GM19395 (cell line): ENCODE data around the gene CDKN1B.

ENCODE experiments used
- ATAC-seq: cut with Tn5 transposase; IDR thresholded peaks from one replicate; pipeline ENCODE4 v1.9.1; 2021; ENCODE audit warnings: mild to moderate bottlenecking, moderate library complexity; ENCODE audit not compliant: unreplicated experiment

The CDKN1B gene

DNA sequence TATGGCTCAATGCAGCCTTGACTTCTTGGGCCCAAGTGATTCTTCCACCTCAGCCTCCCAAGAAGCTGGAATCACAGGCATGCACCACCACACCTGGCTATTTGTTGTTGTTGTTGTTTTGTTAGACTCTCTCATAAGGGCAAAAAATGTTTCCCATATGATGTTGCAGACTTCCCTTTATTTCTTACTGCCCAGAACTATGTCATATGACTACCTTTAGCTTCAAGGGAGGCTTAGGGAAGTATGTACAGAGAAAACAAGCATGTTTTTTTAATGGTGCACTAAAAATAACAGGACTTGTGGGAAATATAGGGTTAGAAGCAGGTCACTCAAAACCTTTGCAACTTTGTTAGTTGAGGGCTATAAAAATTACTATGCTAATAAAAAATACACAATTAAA, 16.9 kb upstream of the CDKN1B start:
- no peak for ATAC-seq

DNA sequence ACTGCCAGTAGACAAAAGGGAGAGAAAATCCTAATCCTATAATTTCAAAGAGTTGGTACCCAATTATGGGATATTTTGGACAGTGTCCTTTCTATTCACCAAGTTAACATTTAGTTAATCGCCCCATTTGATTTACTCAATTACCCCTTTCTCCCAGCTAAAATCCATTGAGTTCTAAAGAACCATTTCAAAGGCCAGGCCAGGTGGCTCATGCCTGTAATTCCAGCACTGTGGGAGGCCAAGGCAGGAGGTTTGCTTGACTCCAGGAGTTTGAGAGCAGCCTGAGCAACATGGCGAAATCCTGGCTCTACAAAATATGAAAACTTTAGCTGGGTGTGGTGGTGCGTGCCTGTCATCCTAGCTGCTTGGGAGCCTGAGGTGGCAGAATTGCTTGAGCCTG, 15.7 kb upstream of the CDKN1B start:
- no peak for ATAC-seq

DNA sequence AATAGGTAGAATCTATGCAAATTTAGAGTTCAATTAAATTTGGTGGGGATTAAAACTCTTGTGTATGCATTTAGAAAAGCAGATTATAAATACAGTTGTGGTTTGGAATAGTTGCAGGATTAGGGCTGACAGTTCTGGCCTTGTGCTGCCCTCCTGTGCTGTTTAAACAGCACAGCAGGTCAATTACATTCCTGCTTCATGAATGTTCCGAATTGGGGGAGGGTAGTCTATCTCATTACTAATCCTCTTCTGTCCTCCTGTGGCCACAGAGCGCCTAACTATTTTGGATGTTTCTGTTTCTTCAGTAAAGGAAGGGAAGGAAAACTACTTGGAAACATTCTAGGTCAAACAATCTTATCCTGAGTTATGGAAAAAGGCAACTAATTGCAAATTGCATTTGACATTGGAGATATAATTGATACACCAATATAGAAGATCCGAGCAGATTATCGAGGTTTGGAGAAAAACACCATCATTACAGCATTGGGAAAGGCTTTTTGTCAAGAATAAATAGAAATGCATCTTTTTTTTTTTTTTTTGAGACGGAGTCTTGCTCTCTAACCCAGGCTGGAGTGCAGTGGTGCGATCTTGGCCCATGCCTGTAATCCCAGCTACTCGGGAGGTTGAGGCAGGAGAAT, 12.5 kb upstream of the CDKN1B start:
- no peak for ATAC-seq

DNA sequence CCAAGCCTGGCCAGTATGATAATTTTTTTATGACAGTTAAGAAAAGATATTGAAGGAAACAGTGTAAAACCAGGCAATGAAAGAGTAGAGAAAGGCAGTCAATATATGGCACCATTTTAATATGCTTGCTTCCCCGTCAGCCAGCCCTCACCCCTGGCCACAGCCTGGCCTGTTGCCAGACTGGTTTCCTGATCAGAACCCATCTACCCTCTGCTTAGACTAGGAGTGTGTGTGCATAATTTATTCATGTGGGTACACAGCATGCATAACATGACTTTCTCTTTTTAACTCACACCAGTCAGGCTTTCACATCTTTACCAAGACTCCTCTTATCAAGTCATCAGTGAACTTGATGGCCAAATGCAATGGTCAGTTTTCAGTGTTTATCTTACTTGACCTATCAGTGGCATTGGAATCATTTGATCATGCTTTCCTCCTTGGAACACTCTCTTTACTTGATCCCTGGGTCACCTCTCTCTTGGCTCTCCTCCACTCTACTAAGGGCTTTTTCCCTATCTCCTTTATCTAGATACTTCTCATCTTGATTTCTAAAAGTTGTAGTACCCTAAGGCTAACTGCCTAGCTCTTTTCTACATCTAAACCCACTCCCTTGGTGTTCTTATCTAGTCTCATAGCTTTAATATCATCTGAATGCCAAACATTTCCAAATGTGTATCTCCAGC, 11.2 kb upstream of the CDKN1B start:
- ATAC-seq = no peak

DNA sequence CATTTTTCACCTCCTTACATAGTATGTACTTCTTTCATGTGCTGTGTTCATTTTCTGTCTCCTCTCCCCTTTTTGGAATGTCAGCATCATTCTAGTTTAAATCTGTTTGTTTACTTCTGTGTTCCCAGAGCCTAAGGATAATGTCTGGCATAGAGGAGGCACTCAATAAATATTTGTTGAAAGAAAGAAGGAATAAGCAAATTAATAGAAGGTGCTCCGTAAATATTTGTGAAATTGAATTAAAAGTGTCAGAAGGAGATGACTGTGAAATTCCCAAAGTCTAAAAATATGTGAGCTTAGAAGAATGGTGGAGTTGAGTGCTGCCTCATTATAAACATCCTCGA, 3.3 kb upstream of the CDKN1B start:
- no peak for ATAC-seq

DNA sequence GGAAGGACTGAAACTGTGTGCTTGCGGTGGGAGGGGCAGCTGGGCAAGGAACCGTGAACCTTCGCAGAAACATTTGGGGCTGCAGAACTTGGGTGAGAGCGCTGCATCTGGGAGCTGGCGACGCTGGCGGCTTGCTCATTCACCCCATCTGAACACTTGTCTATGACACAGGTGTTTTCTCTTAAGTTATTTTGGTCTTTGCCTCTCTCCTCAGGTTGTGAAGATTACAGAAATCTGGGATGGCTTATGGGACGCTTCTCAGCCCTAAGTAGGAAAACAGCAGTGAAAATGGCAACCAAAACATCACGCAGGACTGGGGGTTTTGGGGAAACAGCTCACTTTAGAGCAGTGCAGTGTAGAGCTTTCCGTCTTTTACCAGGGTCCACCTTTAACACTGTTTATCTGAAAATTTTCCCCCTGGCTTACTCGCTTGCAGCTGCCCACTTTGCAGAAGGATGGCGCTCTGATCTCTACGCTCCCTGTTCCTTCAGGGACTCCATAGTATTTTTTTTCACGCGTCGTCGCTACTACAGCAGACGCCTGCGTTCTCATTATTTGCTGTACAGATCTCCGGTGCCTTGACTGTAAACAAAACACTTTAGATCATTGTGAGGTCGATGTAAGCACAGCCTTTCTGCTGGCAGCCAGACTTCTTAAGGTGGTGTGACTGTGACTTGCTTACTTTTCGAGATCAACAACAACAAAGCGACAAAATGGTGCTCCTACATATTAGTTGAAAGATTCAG, 2.7 kb upstream of the CDKN1B start:
- peak; percentile 27 for ATAC-seq

DNA sequence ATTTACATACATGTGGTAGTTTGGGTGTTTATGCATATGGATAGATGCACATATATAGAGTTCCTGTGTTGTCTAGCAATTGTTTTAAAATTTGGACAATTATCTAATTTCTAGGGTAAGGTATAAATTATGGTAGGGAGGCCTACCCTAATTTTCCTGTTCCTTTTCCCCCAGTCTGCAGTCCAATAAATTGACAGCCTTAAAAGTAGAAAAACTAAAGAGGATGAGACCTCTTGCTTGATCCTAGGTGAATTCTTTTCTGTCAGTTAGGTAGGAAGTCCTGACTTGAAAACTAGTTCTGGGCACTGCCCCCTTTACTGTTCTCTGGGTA, 2.1 kb upstream of the CDKN1B start:
- no peak for ATAC-seq

DNA sequence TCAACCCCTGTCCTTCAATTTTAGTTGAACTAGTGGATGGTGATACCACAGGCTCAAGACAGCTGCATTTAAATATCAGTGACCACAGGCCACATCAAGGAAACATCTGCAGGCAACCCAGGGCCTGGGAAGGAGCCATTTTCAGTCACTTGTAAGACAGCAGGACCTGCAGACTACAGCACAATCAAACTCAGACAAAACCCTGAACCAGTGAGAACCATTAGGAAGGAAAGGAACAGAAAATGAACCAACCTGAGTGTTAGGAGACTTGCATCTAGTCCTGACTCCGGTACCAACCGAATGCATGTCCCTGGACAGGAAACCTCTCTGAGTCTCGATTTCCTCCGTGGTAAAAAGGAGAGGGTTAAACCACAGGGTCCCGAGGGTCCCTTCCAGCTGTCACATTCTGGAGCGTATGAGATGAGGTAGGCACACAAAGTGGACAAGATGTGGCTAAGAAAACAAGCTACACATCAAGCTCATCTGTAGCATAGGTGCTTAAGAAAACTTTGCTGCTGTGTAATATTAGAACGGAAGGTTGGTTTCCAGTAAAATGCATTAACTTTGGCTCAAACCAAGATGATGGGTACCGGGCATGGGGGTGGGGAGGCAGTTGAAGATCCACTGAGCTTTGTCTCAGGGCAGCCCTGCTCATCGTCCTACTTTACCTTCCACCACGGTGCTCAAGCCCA, 1.6 kb upstream of the CDKN1B start:
- ATAC-seq = peak; percentile 42

DNA sequence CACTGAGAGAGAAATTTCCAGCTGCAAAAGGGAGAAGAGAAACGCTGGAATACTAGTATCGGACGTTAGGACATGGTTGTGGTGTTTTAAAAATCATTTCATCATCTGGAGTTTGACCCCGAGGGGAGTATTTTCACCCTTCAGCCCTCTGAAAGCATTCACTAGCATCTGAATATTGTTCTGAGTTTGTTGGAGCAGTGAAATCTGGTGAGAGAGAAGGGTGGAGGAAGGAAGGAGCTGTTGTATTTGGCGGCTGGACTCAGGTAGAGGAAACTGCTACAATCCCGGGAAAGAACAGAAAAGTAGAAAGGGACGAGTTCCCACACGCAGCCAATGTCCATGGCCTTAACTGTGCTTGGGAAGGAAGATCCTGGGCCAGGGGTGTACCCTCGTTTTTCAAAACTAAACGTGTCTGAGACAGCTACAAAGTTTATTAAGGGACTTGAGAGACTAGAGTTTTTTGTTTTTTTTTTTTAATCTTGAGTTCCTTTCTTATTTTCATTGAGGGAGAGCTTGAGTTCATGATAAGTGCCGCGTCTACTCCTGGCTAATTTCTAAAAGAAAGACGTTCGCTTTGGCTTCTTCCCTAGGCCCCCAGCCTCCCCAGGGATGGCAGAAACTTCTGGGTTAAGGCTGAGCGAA, 896 bp upstream of the CDKN1B start:
- ATAC-seq = no peak

DNA sequence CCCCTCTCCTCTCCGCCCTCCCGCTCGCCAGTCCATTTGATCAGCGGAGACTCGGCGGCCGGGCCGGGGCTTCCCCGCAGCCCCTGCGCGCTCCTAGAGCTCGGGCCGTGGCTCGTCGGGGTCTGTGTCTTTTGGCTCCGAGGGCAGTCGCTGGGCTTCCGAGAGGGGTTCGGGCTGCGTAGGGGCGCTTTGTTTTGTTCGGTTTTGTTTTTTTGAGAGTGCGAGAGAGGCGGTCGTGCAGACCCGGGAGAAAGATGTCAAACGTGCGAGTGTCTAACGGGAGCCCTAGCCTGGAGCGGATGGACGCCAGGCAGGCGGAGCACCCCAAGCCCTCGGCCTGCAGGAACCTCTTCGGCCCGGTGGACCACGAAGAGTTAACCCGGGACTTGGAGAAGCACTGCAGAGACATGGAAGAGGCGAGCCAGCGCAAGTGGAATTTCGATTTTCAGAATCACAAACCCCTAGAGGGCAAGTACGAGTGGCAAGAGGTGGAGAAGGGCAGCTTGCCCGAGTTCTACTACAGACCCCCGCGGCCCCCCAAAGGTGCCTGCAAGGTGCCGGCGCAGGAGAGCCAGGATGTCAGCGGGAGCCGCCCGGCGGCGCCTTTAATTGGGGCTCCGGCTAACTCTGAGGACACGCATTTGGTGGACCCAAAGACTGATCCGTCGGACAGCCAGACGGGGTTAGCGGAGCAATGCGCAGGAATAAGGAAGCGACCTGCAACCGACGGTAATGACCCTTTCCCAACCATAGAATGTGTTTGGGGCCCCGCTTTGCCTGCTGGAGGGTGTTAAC, 615 bp downstream of the CDKN1B start:
- peak; percentile 2 for ATAC-seq

DNA sequence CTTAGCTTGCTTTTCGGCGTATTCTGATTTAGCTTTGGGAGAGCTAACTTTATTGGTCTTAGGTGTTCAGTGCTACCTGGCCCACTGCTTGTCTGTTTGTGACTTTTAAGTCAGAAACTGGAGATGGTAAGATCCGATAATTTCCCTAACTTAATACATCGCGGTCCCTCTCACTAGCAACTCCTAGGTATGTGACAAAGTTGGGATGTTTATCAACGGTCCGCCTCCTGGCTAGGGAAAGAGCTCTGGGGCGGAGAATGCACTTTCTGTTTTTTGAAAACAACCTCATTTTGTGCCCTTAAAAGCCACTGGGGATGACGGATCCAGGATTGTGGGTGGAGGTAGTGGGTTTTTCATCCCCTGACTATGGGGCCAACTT, 1.2 kb downstream of the CDKN1B start:
- ATAC-seq = no peak

DNA sequence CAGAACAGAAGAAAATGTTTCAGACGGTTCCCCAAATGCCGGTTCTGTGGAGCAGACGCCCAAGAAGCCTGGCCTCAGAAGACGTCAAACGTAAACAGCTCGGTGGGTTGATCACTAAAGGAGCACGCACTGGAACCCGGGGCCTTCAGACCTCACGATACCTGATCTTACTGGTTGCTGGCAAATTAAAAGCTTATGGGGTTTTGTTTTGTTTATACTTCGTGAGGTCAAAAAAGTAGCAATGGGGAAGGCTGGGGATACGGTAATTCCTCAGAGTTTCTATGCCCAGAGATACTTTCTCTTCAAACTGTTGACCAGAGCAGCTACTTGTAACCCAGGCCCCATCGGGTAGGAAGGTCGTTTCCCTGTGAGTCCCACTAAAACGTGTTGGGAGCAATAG, 1.7 kb downstream of the CDKN1B start:
- ATAC-seq = no peak

DNA sequence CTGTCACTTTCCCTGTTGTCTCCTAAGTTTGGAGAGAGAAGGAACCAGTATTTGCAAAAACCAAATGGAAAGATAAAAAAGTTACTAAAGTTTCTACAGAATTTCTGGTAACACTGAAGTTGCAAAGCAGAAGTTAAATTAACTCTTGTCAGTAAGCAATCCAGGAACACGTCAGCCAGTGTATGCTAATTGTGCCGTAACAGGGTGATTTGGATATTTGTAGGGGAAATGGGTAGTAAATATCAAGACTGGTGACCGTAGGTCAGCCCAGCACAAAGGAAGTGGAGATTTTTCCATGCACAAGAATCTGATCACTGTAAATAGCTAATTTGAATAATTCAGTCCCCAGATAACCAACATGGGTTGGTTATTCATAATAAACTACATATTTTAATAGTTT, 2.3 kb downstream of the CDKN1B start:
- no peak for ATAC-seq

DNA sequence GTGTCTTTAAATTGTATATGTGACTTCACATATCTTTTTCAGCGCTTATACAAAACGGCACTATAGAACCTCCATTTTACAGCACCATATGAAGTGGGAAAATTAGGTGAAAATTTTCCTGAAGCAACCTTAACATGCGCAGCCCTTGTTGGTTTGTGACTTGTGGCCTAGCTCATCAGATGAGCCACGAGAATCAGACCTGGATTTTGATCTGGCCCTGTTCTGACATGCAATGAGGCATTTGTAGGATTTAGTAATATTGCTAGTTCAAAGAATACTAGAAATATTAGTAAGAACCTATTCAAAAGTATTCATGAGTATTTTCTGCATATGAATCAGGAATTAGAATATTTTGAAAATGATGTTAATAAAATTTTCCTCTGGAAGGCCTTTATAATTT, 2.9 kb downstream of the CDKN1B start:
- no peak for ATAC-seq

DNA sequence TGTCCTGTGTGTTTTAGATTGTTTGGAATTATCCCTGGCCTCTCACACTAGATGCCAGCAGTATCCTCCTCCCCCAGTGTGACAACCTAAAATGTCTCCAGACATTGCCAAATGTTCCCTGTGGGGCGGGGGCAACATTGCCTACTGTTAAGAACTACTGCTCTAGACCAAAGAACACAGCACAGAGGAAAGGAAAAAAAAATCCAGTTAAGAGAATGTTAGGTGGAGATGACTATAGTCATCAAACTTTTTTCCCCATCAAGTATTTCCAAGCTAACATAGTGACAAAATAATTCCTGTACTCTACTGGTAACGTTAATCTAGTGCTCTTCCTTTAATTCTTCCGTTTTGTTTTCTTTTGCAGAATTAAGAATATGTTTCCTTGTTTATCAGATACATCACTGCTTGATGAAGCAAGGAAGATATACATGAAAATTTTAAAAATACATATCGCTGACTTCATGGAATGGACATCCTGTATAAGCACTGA, 3.5 kb downstream of the CDKN1B start:
- ATAC-seq = no peak

DNA sequence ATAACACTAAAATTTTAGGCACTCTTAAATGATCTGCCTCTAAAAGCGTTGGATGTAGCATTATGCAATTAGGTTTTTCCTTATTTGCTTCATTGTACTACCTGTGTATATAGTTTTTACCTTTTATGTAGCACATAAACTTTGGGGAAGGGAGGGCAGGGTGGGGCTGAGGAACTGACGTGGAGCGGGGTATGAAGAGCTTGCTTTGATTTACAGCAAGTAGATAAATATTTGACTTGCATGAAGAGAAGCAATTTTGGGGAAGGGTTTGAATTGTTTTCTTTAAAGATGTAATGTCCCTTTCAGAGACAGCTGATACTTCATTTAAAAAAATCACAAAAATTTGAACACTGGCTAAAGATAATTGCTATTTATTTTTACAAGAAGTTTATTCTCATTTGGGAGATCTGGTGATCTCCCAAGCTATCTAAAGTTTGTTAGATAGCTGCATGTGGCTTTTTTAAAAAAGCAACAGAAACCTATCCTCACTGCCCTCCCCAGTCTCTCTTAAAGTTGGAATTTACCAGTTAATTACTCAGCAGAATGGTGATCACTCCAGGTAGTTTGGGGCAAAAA, 4.1 kb downstream of the CDKN1B start:
- ATAC-seq = no peak

DNA sequence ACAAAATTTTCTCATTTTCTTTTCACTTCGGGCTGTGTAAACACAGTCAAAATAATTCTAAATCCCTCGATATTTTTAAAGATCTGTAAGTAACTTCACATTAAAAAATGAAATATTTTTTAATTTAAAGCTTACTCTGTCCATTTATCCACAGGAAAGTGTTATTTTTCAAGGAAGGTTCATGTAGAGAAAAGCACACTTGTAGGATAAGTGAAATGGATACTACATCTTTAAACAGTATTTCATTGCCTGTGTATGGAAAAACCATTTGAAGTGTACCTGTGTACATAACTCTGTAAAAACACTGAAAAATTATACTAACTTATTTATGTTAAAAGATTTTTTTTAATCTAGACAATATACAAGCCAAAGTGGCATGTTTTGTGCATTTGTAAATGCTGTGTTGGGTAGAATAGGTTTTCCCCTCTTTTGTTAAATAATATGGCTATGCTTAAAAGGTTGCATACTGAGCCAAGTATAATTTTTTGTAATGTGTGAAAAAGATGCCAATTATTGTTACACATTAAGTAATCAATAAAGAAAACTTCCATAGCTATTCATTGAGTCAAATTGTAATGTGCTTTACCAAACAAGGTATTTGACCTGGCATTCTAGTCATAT, 4.8 kb downstream of the CDKN1B start:
- ATAC-seq = no peak

DNA sequence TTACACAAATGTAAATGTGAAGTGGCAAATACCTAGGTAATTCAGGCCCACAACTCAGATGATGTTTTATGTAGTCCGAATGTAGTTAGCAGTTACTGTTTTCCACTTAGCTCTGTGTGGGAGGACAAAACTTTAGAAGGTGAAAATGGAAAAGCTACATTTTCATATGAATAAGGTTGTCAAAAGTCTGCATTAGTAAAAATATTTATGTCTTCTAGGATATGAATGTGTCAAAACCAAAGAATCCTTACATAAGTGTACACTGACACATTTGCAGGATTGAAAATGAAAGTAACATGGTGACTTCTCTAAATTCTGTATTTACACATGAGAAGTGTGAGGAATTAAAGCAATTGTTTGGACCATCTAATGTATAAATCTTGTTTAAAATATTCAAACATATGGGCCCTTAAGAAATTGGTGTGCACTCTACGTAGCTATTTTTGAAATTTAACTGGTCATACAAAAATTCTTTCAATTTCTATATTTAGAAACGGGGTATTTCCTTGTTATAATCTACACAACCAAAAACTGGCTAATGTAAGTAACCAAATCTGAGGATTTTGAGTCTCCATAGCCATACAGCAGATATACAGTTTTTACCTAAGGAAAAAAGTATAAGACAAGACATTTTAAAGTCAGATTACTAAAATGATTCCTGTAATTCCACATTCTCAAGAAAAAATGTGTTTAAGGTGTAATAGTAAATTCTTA, 5.4 kb downstream of the CDKN1B start:
- ATAC-seq = no peak

DNA sequence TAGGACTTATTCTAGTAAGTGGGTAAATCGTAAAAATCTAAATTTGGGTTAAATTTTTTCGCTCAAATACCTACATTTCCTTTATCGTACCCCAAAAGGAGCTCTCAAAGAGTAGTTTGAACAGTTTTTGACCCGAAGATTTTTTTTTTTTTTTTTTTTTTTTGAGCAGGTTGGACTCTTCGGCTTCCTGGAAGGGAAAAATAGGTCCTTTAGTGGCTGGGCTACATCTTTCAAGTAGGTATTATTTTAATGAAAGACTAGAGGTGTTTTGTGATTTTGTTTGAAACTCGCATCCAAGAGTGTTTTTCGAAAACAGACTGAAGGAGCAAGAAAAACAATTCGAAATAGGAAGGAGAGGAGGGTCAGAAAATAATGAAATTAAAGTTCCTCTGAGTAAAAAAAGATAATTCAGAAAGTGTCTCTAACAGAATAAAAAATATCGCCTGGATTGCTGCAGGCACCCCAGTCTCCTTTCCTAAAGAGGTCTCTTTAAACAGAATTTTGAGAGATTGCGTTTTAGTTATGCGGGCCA, 6.0 kb downstream of the CDKN1B start:
- no peak for ATAC-seq
